H1 (cell line): ENCODE results near the gene LCN2. TPM values are rescaled to one million over a fixed set of nuclear protein-coding genes. Genes with fewer than 3 reads are reported as not detected.

Source experiments
- CTCF ChIA-PET: fragments of 300-600 bp; sonication (Branson Sonifier 250); formaldehyde crosslinking; loops from one replicate; lab custom pipeline; 2021; ENCODE audit not compliant: partially characterized antibody; lab: Charles Lee
- POLR2A ChIA-PET: fragments of 300-600 bp; sonication (Branson Sonifier 250); formaldehyde crosslinking; loops from one replicate; lab custom pipeline; 2021; ENCODE audit warnings: inconsistent platforms; ENCODE audit not compliant: partially characterized antibody; lab: Charles Lee
- DNase-seq, 2 experiments: peaks; one replicate each; pipeline versions ENCODE4 v3.0.0 to v3.0.0-alpha.2; 2010 to 2022; ENCODE audit warnings: low spot score in 2 of 2, low read depth in 1 of 2, mixed read lengths in 1 of 2
- FAIRE-seq: peaks from 2 replicates; lab custom pipeline; 2011; peaks lifted over from hg19 to GRCh38; lab: Jason Lieb, UNC
- H2AFZ ChIP-seq: 2 replicates; pipeline ENCODE4 v1.8.1; 2012; ENCODE audit warnings: low read length, inconsistent platforms
- H2AK5ac ChIP-seq: 2 replicates; pipeline ENCODE4 v1.6.1; 2013; ENCODE audit warnings: low read depth, low read length
- H2BK120ac ChIP-seq: replicated peaks from 2 replicates; pipeline ENCODE3; 2013; ENCODE audit warnings: low read depth, low read length, inconsistent platforms
- H2BK12ac ChIP-seq: 2 replicates; pipeline ENCODE4 v1.6.1; 2013; ENCODE audit warnings: low read depth, low read length
- H2BK15ac ChIP-seq: 2 replicates; pipeline ENCODE4 v1.6.1; 2013; ENCODE audit warnings: low read length
- H2BK20ac ChIP-seq: 2 replicates; pipeline ENCODE4 v1.6.1; 2013; ENCODE audit warnings: low read length
- H2BK5ac ChIP-seq: 2 replicates; pipeline ENCODE4 v1.6.1; 2013; ENCODE audit warnings: low read depth, low read length
- H3K14ac ChIP-seq: 2 replicates; pipeline ENCODE4 v1.6.1; 2013; ENCODE audit warnings: inconsistent platforms; ENCODE audit not compliant: insufficient read length
- H3K18ac ChIP-seq: 2 replicates; pipeline ENCODE4 v1.6.1; 2013; ENCODE audit warnings: low read length; ENCODE audit errors: extremely low read depth
- H3K23ac ChIP-seq: 2 replicates; pipeline ENCODE4 v1.6.1; 2013; ENCODE audit warnings: inconsistent platforms; ENCODE audit not compliant: insufficient read length
- H3K23me2 ChIP-seq: 2 replicates; pipeline ENCODE4 v1.6.1; 2013; ENCODE audit warnings: low read depth, low read length
- H3K27ac ChIP-seq: 2 replicates; pipeline ENCODE4 v1.6.1; 2011; ENCODE audit warnings: low read depth, low read length, inconsistent platforms
- H3K27me3 ChIP-seq, 4 experiments: replicated peaks in 1 of 4; 1 replicate in 1 of 4; 2 replicates in 3 of 4; pipeline versions ENCODE4 v1.6.1 to v1.8.1; 2011 to 2013; ENCODE audit warnings: low read length in 3 of 4, mild to moderate bottlenecking in 3 of 4, inconsistent platforms in 2 of 4, mixed read lengths in 2 of 4, moderate library complexity in 1 of 4; ENCODE audit not compliant: control insufficient read depth in 3 of 4, insufficient read depth in 3 of 4; ENCODE audit errors: extremely low read depth in 1 of 4
- H3K36me3 ChIP-seq, 4 experiments: 2 replicates each; pipeline versions ENCODE4 v1.6.1 to v1.8.1; 2011 to 2013; ENCODE audit warnings: mild to moderate bottlenecking in 4 of 4, low read length in 3 of 4, moderate library complexity in 2 of 4, control low read depth in 1 of 4, inconsistent platforms in 1 of 4; ENCODE audit not compliant: insufficient read depth in 4 of 4, control insufficient read depth in 2 of 4
- H3K4ac ChIP-seq: replicated peaks from 2 replicates; pipeline ENCODE3; 2013; ENCODE audit warnings: low read length, low read depth, mixed read lengths, inconsistent platforms; ENCODE audit not compliant: insufficient read length
- H3K4me1 ChIP-seq, 4 experiments: replicated peaks in 1 of 4; 1 replicate in 1 of 4; 2 replicates in 3 of 4; pipeline versions ENCODE4 v1.6.1 to v1.8.1; 2011 to 2013; ENCODE audit warnings: low read length in 3 of 4, inconsistent platforms in 2 of 4, mixed read lengths in 1 of 4; ENCODE audit not compliant: insufficient read depth in 4 of 4, control insufficient read depth in 3 of 4
- H3K4me2 ChIP-seq, 2 experiments: 2 replicates each; pipeline versions ENCODE4 v1.6.1 to v1.8.1; 2011 to 2013; ENCODE audit warnings: low read depth in 2 of 2, low read length in 2 of 2, control low read depth in 1 of 2, inconsistent platforms in 1 of 2, mild to moderate bottlenecking in 1 of 2; ENCODE audit not compliant: insufficient read depth in 1 of 2
- H3K4me3 ChIP-seq, 4 experiments: fragments of 200-600, 300-600 bp in 1 of 4; sonication (generic), shearing (Covaris generic), sonication (Bioruptor Twin) in 1 of 4; 2 replicates each; pipeline versions ENCODE4 v1.5.1 to v1.8.1; 2011 to 2016; ENCODE audit warnings: low read length in 4 of 4, low read depth in 3 of 4, control low read depth in 2 of 4, inconsistent platforms in 2 of 4, mild to moderate bottlenecking in 2 of 4, mixed read lengths in 1 of 4, moderate library complexity in 1 of 4; ENCODE audit not compliant: insufficient read depth in 2 of 4; ENCODE audit errors: extremely low read depth in 1 of 4
- H3K56ac ChIP-seq: replicated peaks from 2 replicates; pipeline ENCODE3; 2013; ENCODE audit warnings: low read depth, mild to moderate bottlenecking, mixed read lengths, low read length, inconsistent platforms; ENCODE audit not compliant: insufficient read length
- H3K79me1 ChIP-seq: 2 replicates; pipeline ENCODE4 v1.6.1; 2013; ENCODE audit warnings: low read depth, low read length, control low read depth
- H3K79me2 ChIP-seq, 2 experiments: 2 replicates each; pipeline versions ENCODE4 v1.6.1 to v1.8.1; 2012 to 2013; ENCODE audit warnings: low read length in 2 of 2, mild to moderate bottlenecking in 2 of 2, inconsistent platforms in 1 of 2; ENCODE audit not compliant: insufficient read depth in 2 of 2, control insufficient read depth in 1 of 2
- H3K9ac ChIP-seq, 4 experiments: replicated peaks in 1 of 4; 1 replicate in 1 of 4; 2 replicates in 3 of 4; pipeline versions ENCODE4 v1.6.1 to v1.8.1; 2011 to 2013; ENCODE audit warnings: low read depth in 3 of 4, low read length in 3 of 4, control low read depth in 2 of 4, mild to moderate bottlenecking in 2 of 4, moderate library complexity in 2 of 4, inconsistent platforms in 1 of 4; ENCODE audit errors: extremely low read depth in 1 of 4
- H3K9me3 ChIP-seq, 2 experiments: 2 replicates each; pipeline versions ENCODE4 v1.6.1 to v1.8.1; 2012 to 2013; ENCODE audit warnings: mild to moderate bottlenecking in 2 of 2, moderate library complexity in 2 of 2, control low read depth in 1 of 2, inconsistent platforms in 1 of 2, low read depth in 1 of 2, low read length in 1 of 2, mixed read lengths in 1 of 2; ENCODE audit not compliant: insufficient read depth in 2 of 2
- H4K20me1 ChIP-seq, 2 experiments: replicated peaks in 1 of 2; 2 replicates each; pipeline versions ENCODE3 to v1.8.1; 2011 to 2013; ENCODE audit warnings: inconsistent platforms in 2 of 2, low read length in 2 of 2, mild to moderate bottlenecking in 1 of 2; ENCODE audit not compliant: insufficient read depth in 2 of 2, control insufficient read depth in 1 of 2
- H4K5ac ChIP-seq: 2 replicates; pipeline ENCODE4 v1.6.1; 2013; ENCODE audit warnings: low read length, low read depth, mixed read lengths, inconsistent platforms; ENCODE audit not compliant: insufficient read length
- H4K8ac ChIP-seq: 2 replicates; pipeline ENCODE4 v1.8.0; 2013; ENCODE audit warnings: mild to moderate bottlenecking, moderate library complexity, low read length, inconsistent platforms; ENCODE audit not compliant: insufficient read depth; ENCODE audit errors: extremely low read depth
- H4K91ac ChIP-seq: replicated peaks from 2 replicates; pipeline ENCODE3; 2013; ENCODE audit warnings: low read length, mixed read lengths, inconsistent platforms; ENCODE audit not compliant: insufficient read length
- CEBPB ChIP-seq: IDR thresholded peaks from 2 replicates; pipeline ENCODE4 v1.6.1; 2012; ENCODE audit warnings: low read depth, low read length
- CTCF ChIP-seq, 3 experiments: IDR thresholded peaks; 1 replicate in 2 of 3; 2 replicates in 1 of 3; pipeline versions ENCODE4 v1.5.1 to v1.6.1; 2011; ENCODE audit warnings: low read length in 3 of 3, mild to moderate bottlenecking in 3 of 3, inconsistent platforms in 2 of 3, low read depth in 1 of 3, moderate library complexity in 1 of 3; ENCODE audit not compliant: insufficient read depth in 1 of 3; ENCODE audit errors: control extremely low read depth in 1 of 3
- EGR1 ChIP-seq: IDR thresholded peaks from 2 replicates; pipeline ENCODE4 v1.6.1; 2011; ENCODE audit warnings: low read depth, low read length, borderline replicate concordance
- HDAC2 ChIP-seq, 2 experiments: fragments of 300-600 bp in 1 of 2; sonication (generic) in 1 of 2; IDR thresholded peaks; 2 replicates each; pipeline ENCODE4 v1.6.1; 2011 to 2012; ENCODE audit warnings: low read depth in 2 of 2, low read length in 2 of 2, mild to moderate bottlenecking in 2 of 2, moderate library complexity in 2 of 2, borderline replicate concordance in 1 of 2, inconsistent platforms in 1 of 2
- KDM4A ChIP-seq: IDR thresholded peaks from one replicate; pipeline ENCODE4 v1.7.1; 2012; ENCODE audit warnings: low read depth, mild to moderate bottlenecking, moderate library complexity, low read length, inconsistent platforms; ENCODE audit not compliant: severe bottlenecking
- KDM5A ChIP-seq: fragments of 200-600 bp; IDR thresholded peaks from 2 replicates; pipeline ENCODE4 v1.7.1; 2012; ENCODE audit warnings: mild to moderate bottlenecking, low read length, inconsistent platforms, mixed read lengths
- MAX ChIP-seq: IDR thresholded peaks from 2 replicates; pipeline ENCODE4 v1.6.1; 2012; ENCODE audit warnings: inconsistent platforms
- ZNF274 ChIP-seq: IDR thresholded peaks from 2 replicates; pipeline ENCODE4 v1.7.0; 2012; ENCODE audit warnings: low read length, borderline replicate concordance; ENCODE audit errors: extremely low read depth
- WGBS, 2 experiments: shearing (Covaris generic) in 1 of 2; methylation state at CpG; one replicate each; pipeline versions ENCODE4 v1.1.6 to v1.1.7; 2013 to 2015; ENCODE audit warnings: low lambda C conversion rate in 2 of 2, mixed read lengths in 2 of 2, inconsistent platforms in 1 of 2, low coverage in 1 of 2, missing lambda C conversion rate in 1 of 2; ENCODE audit not compliant: insufficient replicate concordance in 2 of 2, insufficient coverage in 1 of 2, insufficient read length in 1 of 2; ENCODE audit errors: extremely low coverage in 1 of 2, missing lambda C conversion rate in 1 of 2; 5-methylcytosine and 5-hydroxymethylcytosine counted together
- polyA plus RNA-seq, 7 experiments: library from polyadenylated mRNA; depleted of rRNA in 3 of 7; stranded (reverse) in 5 of 7; unstranded in 2 of 7; fragments of >200 nt in 5 of 7; fragments of 200-250 nt in 2 of 7; gene quantifications; 1 replicate in 5 of 7; 2 replicates in 1 of 7; 4 replicates in 1 of 7; pipeline versions ENCODE4 v1.2.1 to v1.2.3, GENCODE V29; 2011 to 2013; ENCODE audit warnings: missing spikeins in 2 of 7, mixed read lengths in 2 of 7
- total RNA-seq: library from RNA; stranded (reverse); fragmentation: NEBNext Ultra II Directional; extraction: Animal tissue kit (Norgen Biotek cat#: 25700); gene quantifications from 2 replicates; pipeline ENCODE4 v1.2.1, GENCODE V29; 2021
- TF ChIP-seq, protein P1 (sequence below): IDR thresholded peaks from 2 replicates; pipeline ENCODE4 v1.6.1; 2011; ENCODE audit warnings: low read depth, mild to moderate bottlenecking, low read length; ENCODE audit not compliant: insufficient read depth

The LCN2 gene
- total and polyA plus RNA-seq, 2 of the 8 experiments (the other 6 are each of a cell fraction or from before 2014, with no cell fraction given) = 1.1 to 1.6 TPM

- Histone ChIP-seq H2BK15ac (no peak overlapping the region), H4K8ac (no peak overlapping the region), H4K5ac (no peak overlapping the region), H4K91ac (no peak overlapping the region), H3K9ac (no peak overlapping the region), H3K23me2 (peaks cover 5% of the 10 kb centered on the region; the same call in 1 of the 2 replicates), H3K4me1 (peaks cover 0 to 8% (median under 1%) of the 10 kb centered on the region in 4 experiments; a peak in 4 of 7 replicates), H2BK12ac (no peak overlapping the region), H2AK5ac (no peak overlapping the region), H3K9me3 (no peaks in the 10 kb centered on the region), H2AFZ (no peak overlapping the region), H4K20me1 (peaks cover 3 to 4% of the 10 kb centered on the region in 2 experiments), H3K56ac (no peak overlapping the region), H3K4me3 (no peak overlapping the region), H2BK5ac (no peak overlapping the region), H3K27me3 (no peaks in the 10 kb centered on the region), H2BK20ac (no peak overlapping the region), H3K79me2 (peaks cover 0 to 4% of the 10 kb centered on the region in 2 experiments; a peak in 1 of 4 replicates), H3K27ac (no peak overlapping the region), H3K4ac (no peak overlapping the region), H3K4me2 (no peak overlapping the region), H3K23ac (no peak overlapping the region), H2BK120ac (no peak overlapping the region), H3K79me1 (0 out of 2 replicates have a peak, but pooled peaks cover 8% of the 10 kb centered on the region), H3K18ac (no peak overlapping the region), H3K36me3 (peaks cover 3 to 50% (median 21%) of the 10 kb centered on the region in 4 experiments), H3K14ac (no peak overlapping the region)
- CTCF ChIA-PET = interaction anchor here (1.4 to 2.4 kb wide), 3 partner anchors 14 to 91 kb away, joined by 3 to 7 read pairs (median 4); no protein-coding TSS in a partner anchor
- FAIRE-seq (no peak), DNase-seq (no peak)
- WGBS, 2 experiments = 87% methylated on average over 14 of the region's 14 CpGs; no CpG with 5 or more reads in 1 of the 2 experiments
- POLR2A ChIA-PET = interaction anchor here (1.6 to 1.8 kb wide), 3 partner anchors 14 to 44 kb away, joined by 4 to 6 read pairs (median 4); no protein-coding TSS in a partner anchor
- TF ChIP-seq CTCF (IDR thresholded peaks at IDR 0.05; ENCODE audit: control extremely low read depth in 1 of 3, insufficient read depth in 1 of 3, low read depth in 1 of 3, low read length in 3 of 3) = no peak
- TF ChIP-seq MAX = no peak
- no peak for TF ChIP-seq CEBPB
- no peak for TF ChIP-seq HDAC2 (IDR thresholded peaks at IDR 0.05; ENCODE audit: borderline replicate concordance in 1 of 2, low read depth in 2 of 2, low read length in 2 of 2)
- TF ChIP-seq ZNF274 = no peak
- no peak for TF ChIP-seq KDM4A
- no peak for TF ChIP-seq EGR1
- no peak for TF ChIP-seq KDM5A
- TF ChIP-seq, protein P1, sequence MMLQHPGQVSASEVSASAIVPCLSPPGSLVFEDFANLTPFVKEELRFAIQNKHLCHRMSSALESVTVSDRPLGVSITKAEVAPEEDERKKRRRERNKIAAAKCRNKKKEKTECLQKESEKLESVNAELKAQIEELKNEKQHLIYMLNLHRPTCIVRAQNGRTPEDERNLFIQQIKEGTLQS = no peak
Observed at GRCh38 chr9:128164307-128164885, 15.1 kb downstream of the LCN2 start.
